ENCODE measurements around the gene OLIG1.

- TF ChIP-seq CTCF (conservative IDR thresholded peaks at IDR 0.05) (no peak), ZFX (IDR thresholded peaks at IDR 0.05) (no peak)
Measured at GRCh38 chr21:33020558-33021100, 49.3 kb upstream of the OLIG1 start.

Data from C4-2B (cell line).